Activated CD8-positive, alpha-beta memory T cell treated with anti-CD3 and anti-CD28 coated beads for 36 hours (primary cell): ENCODE data around the gene PALMD. TPM values are rescaled to one million over a fixed set of nuclear protein-coding genes. Genes with fewer than 3 reads are reported as not detected.

Experiments used
- CTCF ChIA-PET: fragments of 350-600 bp; sonication (Branson Sonifier 250); formaldehyde crosslinking; loops from one replicate; lab custom pipeline; 2021; ENCODE audit warnings: antibody characterized with exemption; lab: Charles Lee
- POLR2A ChIA-PET: fragments of 350-600 bp; sonication (Branson Sonifier 250); formaldehyde crosslinking; loops from one replicate; lab custom pipeline; 2021; ENCODE audit warnings: antibody characterized with exemption; lab: Charles Lee
- total RNA-seq, 2 experiments: library from RNA; stranded (reverse); gene quantifications; one replicate each; pipeline ENCODE4 v1.2.3, GENCODE V29; 2021

PALMD gene
- total RNA-seq, 2 experiments from 2014 or later: not detected

GRCh38 chr1:99677416-99677815 lies 31.5 kb downstream of the PALMD start:
- ChIA-PET POLR2A (no interaction called here), CTCF (no interaction called here)

- CTCF ChIA-PET: no interaction called here
These were observed 34.4 kb downstream of the PALMD start for GRCh38 chr1:99680270-99680669.

GRCh38 chr1:99681583-99681982 lies 35.7 kb downstream of the PALMD start:
- POLR2A ChIA-PET: no interaction called here
- CTCF ChIA-PET: no interaction called here

More at GRCh38 chr1:99680270-99680669, 34.4 kb downstream of the PALMD start:
- POLR2A ChIA-PET: no interaction called here

- POLR2A ChIA-PET: no interaction called here
- CTCF ChIA-PET: no interaction called here
These were observed 36.4 kb downstream of the PALMD start for GRCh38 chr1:99682291-99682751.

- POLR2A ChIA-PET: no interaction called here
These were observed 39.7 kb downstream of the PALMD start for GRCh38 chr1:99685516-99686180.

GRCh38 chr1:99691175-99691574 lies 45.3 kb downstream of the PALMD start:
- ChIA-PET CTCF (no interaction called here), POLR2A (no interaction called here)

More at GRCh38 chr1:99685516-99686180, 39.7 kb downstream of the PALMD start:
- CTCF ChIA-PET: interaction anchor here (1.9 kb wide), 1 partner anchor 21 kb away, joined by 6 read pairs; no protein-coding TSS in a partner anchor

- ChIA-PET CTCF (no interaction called here), POLR2A (no interaction called here)
These were observed 50.7 kb downstream of the PALMD start for GRCh38 chr1:99696616-99697015.

GRCh38 chr1:99697580-99697979 lies 51.7 kb downstream of the PALMD start:
- CTCF ChIA-PET: no interaction called here
- POLR2A ChIA-PET: no interaction called here

GRCh38 chr1:99700020-99700419 lies 54.1 kb downstream of the PALMD start:
- ChIA-PET CTCF (no interaction called here), POLR2A (no interaction called here)

- ChIA-PET POLR2A (no interaction called here), CTCF (no interaction called here)
These were observed 56.3 kb downstream of the PALMD start for GRCh38 chr1:99702221-99702620.

GRCh38 chr1:99704356-99704816 lies 58.5 kb downstream of the PALMD start:
- POLR2A ChIA-PET: no interaction called here
- CTCF ChIA-PET: no interaction called here

- ChIA-PET CTCF (no interaction called here), POLR2A (no interaction called here)
These were observed 59.5 kb downstream of the PALMD start for GRCh38 chr1:99705385-99705784.

GRCh38 chr1:99707535-99708142 lies 61.7 kb downstream of the PALMD start:
- ChIA-PET CTCF (interaction anchor here (1.5 kb wide), 1 partner anchor 22 kb away, joined by 6 read pairs; no protein-coding TSS in a partner anchor), POLR2A (no interaction called here)

GRCh38 chr1:99710994-99711393 lies 65.1 kb downstream of the PALMD start:
- CTCF ChIA-PET: no interaction called here
- POLR2A ChIA-PET: no interaction called here

- ChIA-PET POLR2A (no interaction called here), CTCF (interaction anchor here (1.3 kb wide), 1 partner anchor 532 kb away, joined by 3 read pairs; no protein-coding TSS in a partner anchor)
These were observed 67.1 kb downstream of the PALMD start for GRCh38 chr1:99713006-99713405.

- ChIA-PET POLR2A (no interaction called here), CTCF (interaction anchor here (0.5 kb wide), 1 partner anchor 1774 kb away, joined by 4 read pairs; no protein-coding TSS in a partner anchor)
These were observed 71.1 kb downstream of the PALMD start for GRCh38 chr1:99717005-99717404.

- POLR2A ChIA-PET: no interaction called here
- CTCF ChIA-PET: no interaction called here
These were observed 77.3 kb downstream of the PALMD start for GRCh38 chr1:99723251-99723650.

GRCh38 chr1:99725996-99726395 lies 80.1 kb downstream of the PALMD start:
- CTCF ChIA-PET: no interaction called here
- POLR2A ChIA-PET: no interaction called here

- CTCF ChIA-PET: no interaction called here
These were observed 80.5 kb downstream of the PALMD start for GRCh38 chr1:99726407-99726806.

GRCh38 chr1:99726818-99727217 lies 80.9 kb downstream of the PALMD start:
- ChIA-PET POLR2A (no interaction called here), CTCF (no interaction called here)

More at GRCh38 chr1:99726407-99726806, 80.5 kb downstream of the PALMD start:
- POLR2A ChIA-PET: no interaction called here
